IMR-90 (cell line): ENCODE data around the gene NFRKB. TPM values are rescaled to one million over a fixed set of nuclear protein-coding genes. Genes with fewer than 3 reads are reported as not detected.

Experiments
- ATAC-seq: fragments of 200-7000 bp; cut with Tn5 transposase; 2 replicates; pipeline ENCODE4 v1.9.1; 2020; ENCODE audit warnings: low read depth, mild to moderate bottlenecking, moderate library complexity
- BruUV-seq: library from RNA; stranded (reverse); fragments of 400-500 nt; replicated peaks from 2 replicates; lab custom pipeline; 2021; lab: Mats Ljungman, UMichigan
- CTCF ChIA-PET: fragments of 300-600 bp; formaldehyde crosslinking; extraction: SDS; loops from one replicate; lab custom pipeline; 2021; ENCODE audit warnings: antibody characterized with exemption; lab: Yijun Ruan, JAX
- POLR2A ChIA-PET: fragments of 300-600 bp; sonication (Branson Sonifier 250); formaldehyde crosslinking; loops from one replicate; lab custom pipeline; 2022; ENCODE audit warnings: antibody characterized with exemption; ENCODE audit not compliant: unreplicated experiment; lab: Charles Lee
- DNase-seq: peaks from one replicate; pipeline ENCODE4 v3.0.0; 2013
- H2AFZ ChIP-seq: replicated peaks from 2 replicates; pipeline ENCODE3; 2013; ENCODE audit warnings: low read length, mild to moderate bottlenecking; ENCODE audit not compliant: poor library complexity
- H2AK5ac ChIP-seq: 2 replicates; pipeline ENCODE4 v1.6.1; 2013; ENCODE audit warnings: low read depth, low read length, inconsistent platforms
- H2AK9ac ChIP-seq: replicated peaks from 2 replicates; pipeline ENCODE3; 2013; ENCODE audit warnings: mild to moderate bottlenecking, low read depth, low read length, moderate library complexity; ENCODE audit not compliant: poor library complexity
- H2BK120ac ChIP-seq: 2 replicates; pipeline ENCODE4 v1.6.1; 2013; ENCODE audit warnings: low read depth, low read length, inconsistent platforms
- H2BK15ac ChIP-seq: 3 replicates; pipeline ENCODE4 v1.6.1; 2013; ENCODE audit warnings: low read depth, low read length, inconsistent platforms
- H2BK20ac ChIP-seq: 2 replicates; pipeline ENCODE4 v1.6.1; 2013; ENCODE audit warnings: low read depth, mild to moderate bottlenecking, inconsistent platforms, low read length, moderate library complexity
- H2BK5ac ChIP-seq: 2 replicates; pipeline ENCODE4 v1.6.1; 2013; ENCODE audit warnings: mild to moderate bottlenecking, low read depth, low read length, inconsistent platforms; ENCODE audit not compliant: poor library complexity, severe bottlenecking
- H3K14ac ChIP-seq: replicated peaks from 2 replicates; pipeline ENCODE4 v1.6.1; 2013; ENCODE audit warnings: low read depth, low read length, inconsistent platforms
- H3K18ac ChIP-seq: 2 replicates; pipeline ENCODE4 v1.6.1; 2013; ENCODE audit warnings: low read depth, low read length, control low read depth
- H3K23ac ChIP-seq: 2 replicates; pipeline ENCODE4 v1.6.1; 2013; ENCODE audit warnings: low read depth, low read length, inconsistent platforms
- H3K27ac ChIP-seq: 2 replicates; pipeline ENCODE4 v1.5.1; 2013; ENCODE audit warnings: mild to moderate bottlenecking, control low read depth, low read length; ENCODE audit not compliant: insufficient read depth
- H3K27me3 ChIP-seq: 2 replicates; pipeline ENCODE4 v1.6.1; 2013; ENCODE audit warnings: low read length; ENCODE audit not compliant: control insufficient read depth, insufficient read depth
- H3K36me3 ChIP-seq: 2 replicates; pipeline ENCODE4 v1.6.1; 2013; ENCODE audit warnings: low read length, mixed read lengths; ENCODE audit not compliant: control insufficient read depth, insufficient read depth
- H3K4ac ChIP-seq: 2 replicates; pipeline ENCODE4 v1.6.1; 2013; ENCODE audit warnings: low read depth, low read length, inconsistent platforms
- H3K4me1 ChIP-seq: 2 replicates; pipeline ENCODE4 v1.6.1; 2013; ENCODE audit warnings: low read length, mixed read lengths; ENCODE audit not compliant: control insufficient read depth, insufficient read depth
- H3K4me2 ChIP-seq: 2 replicates; pipeline ENCODE4 v1.6.1; 2013; ENCODE audit warnings: low read depth, mild to moderate bottlenecking, control low read depth, low read length, moderate library complexity
- H3K4me3 ChIP-seq: 2 replicates; pipeline ENCODE4 v1.5.1; 2013; ENCODE audit warnings: low read depth, mild to moderate bottlenecking, control low read depth, low read length, moderate library complexity; ENCODE audit not compliant: insufficient read depth
- H3K56ac ChIP-seq: 2 replicates; pipeline ENCODE4 v1.6.1; 2013; ENCODE audit warnings: low read length, inconsistent platforms; ENCODE audit not compliant: insufficient read depth; ENCODE audit errors: extremely low read depth
- H3K79me1 ChIP-seq, 2 experiments: 2 replicates each; pipeline ENCODE4 v1.6.1; 2013; ENCODE audit warnings: low read length in 2 of 2, inconsistent platforms in 1 of 2, low read depth in 1 of 2
- H3K9ac ChIP-seq: 2 replicates; pipeline ENCODE4 v1.6.1; 2013; ENCODE audit warnings: low read depth, low read length, control low read depth
- H3K9me1 ChIP-seq: 2 replicates; pipeline ENCODE4 v1.6.1; 2013; ENCODE audit warnings: low read length, inconsistent platforms; ENCODE audit not compliant: insufficient read depth
- H3K9me3 ChIP-seq: 2 replicates; pipeline ENCODE4 v1.6.1; 2013; ENCODE audit warnings: low read length; ENCODE audit not compliant: control insufficient read depth, insufficient read depth
- H4K20me1 ChIP-seq: 2 replicates; pipeline ENCODE4 v1.6.1; 2013; ENCODE audit warnings: low read length, inconsistent platforms; ENCODE audit not compliant: insufficient read depth
- H4K5ac ChIP-seq: 2 replicates; pipeline ENCODE4 v1.6.1; 2013; ENCODE audit warnings: mild to moderate bottlenecking, low read depth, low read length, control low read depth
- H4K8ac ChIP-seq, 2 experiments: 2 replicates each; pipeline ENCODE4 v1.6.1; 2013; ENCODE audit warnings: low read depth in 2 of 2, low read length in 2 of 2, control low read depth in 1 of 2, inconsistent platforms in 1 of 2
- H4K91ac ChIP-seq: 2 replicates; pipeline ENCODE4 v1.6.1; 2013; ENCODE audit warnings: low read depth, low read length, inconsistent platforms; ENCODE audit not compliant: insufficient read depth
- BHLHE40 ChIP-seq: fragments of 150-350 bp; IDR thresholded peaks from 2 replicates; pipeline ENCODE4 v1.6.1; 2016; ENCODE audit warnings: mild to moderate bottlenecking, low read depth, low read length
- CEBPB ChIP-seq: IDR thresholded peaks from 2 replicates; pipeline ENCODE4 v1.6.1; 2012; ENCODE audit warnings: low read depth, low read length, improper control_type of control experiment
- CHD1 ChIP-seq: IDR thresholded peaks from 2 replicates; pipeline ENCODE4 v1.6.1; 2012; ENCODE audit warnings: low read depth, low read length, improper control_type of control experiment
- FOS ChIP-seq: fragments of 150-350 bp; IDR thresholded peaks from 2 replicates; pipeline ENCODE4 v1.6.1; 2016; ENCODE audit warnings: low read depth, low read length
- MAFK ChIP-seq: IDR thresholded peaks from 2 replicates; pipeline ENCODE4 v1.6.1; 2012; ENCODE audit warnings: low read depth, low read length, improper control_type of control experiment
- MAZ ChIP-seq: IDR thresholded peaks from 2 replicates; pipeline ENCODE4 v1.6.1; 2012; ENCODE audit warnings: low read depth, mild to moderate bottlenecking, low read length, improper control_type of control experiment, moderate library complexity, borderline replicate concordance
- NFE2L2 ChIP-seq: fragments of 150-350 bp; IDR thresholded peaks from 2 replicates; pipeline ENCODE4 v1.6.1; 2016; ENCODE audit warnings: low read depth, mild to moderate bottlenecking, low read length
- POLR2A ChIP-seq: IDR thresholded peaks from 2 replicates; pipeline ENCODE4 v1.6.1; 2012; ENCODE audit warnings: mild to moderate bottlenecking, low read depth, low read length
- RCOR1 ChIP-seq: IDR thresholded peaks from 2 replicates; pipeline ENCODE4 v1.6.1; 2012; ENCODE audit warnings: mild to moderate bottlenecking, low read length, improper control_type of control experiment; ENCODE audit not compliant: insufficient replicate concordance
- RFX5 ChIP-seq: IDR thresholded peaks from 2 replicates; pipeline ENCODE4 v1.8.0; 2012; ENCODE audit warnings: low read depth, mild to moderate bottlenecking, low read length, moderate library complexity
- WGBS, 2 experiments: methylation state at CpG; one replicate each; pipeline versions ENCODE4 v1.1.5 to v1.1.7; 2013; ENCODE audit warnings: missing lambda C conversion rate in 2 of 2; ENCODE audit not compliant: insufficient read length in 1 of 2; ENCODE audit errors: extremely low coverage in 2 of 2; 5-methylcytosine and 5-hydroxymethylcytosine counted together
- dilution Hi-C: fragments of 300-500 bp; cut with HindIII; formaldehyde crosslinking; loops from one replicate; pipeline ENCODE4 v1.14.3; 2018; ENCODE audit warnings: low sequenced_read_pairs; ENCODE audit not compliant: unreplicated experiment
- in situ Hi-C: fragments of 300-500 bp; cut with MboI; formaldehyde crosslinking; loops from 3 replicates; pipeline ENCODE4 v1.14.3; 2019; ENCODE audit warnings: low sequenced_read_pairs, inconsistent platforms, mixed read lengths
- intact Hi-C: fragments of 100-400 bp; cut with micrococcal nuclease; formaldehyde crosslinking; loops from 2 replicates; pipeline ENCODE4 v1.10.0; 2022
- polyA plus RNA-seq, 3 experiments: library from polyadenylated mRNA; depleted of rRNA; stranded (reverse); fragments of >200 nt; gene quantifications; 2 replicates each; pipeline ENCODE4 v1.2.3, GENCODE V29; 2012; ENCODE audit warnings: low replicate concordance in 1 of 3
- total RNA-seq: library from RNA; depleted of rRNA; stranded (reverse); fragments of >200 nt; gene quantifications from 2 replicates; pipeline ENCODE4 v1.2.3, GENCODE V29; 2012
- TF ChIP-seq, protein P1 (sequence below): fragments of 150-350 bp; IDR thresholded peaks from 2 replicates; pipeline ENCODE4 v1.6.1; 2016; ENCODE audit warnings: low read depth, mild to moderate bottlenecking, low read length, moderate library complexity, borderline replicate concordance
- TF ChIP-seq, protein P2 (sequence below): conservative IDR thresholded peaks from 2 replicates; pipeline ENCODE4 v1.5.1; 2012; ENCODE audit warnings: mild to moderate bottlenecking, low read depth, low read length, improper control_type of control experiment
- TF ChIP-seq, protein P3 (sequence below): fragments of 150-350 bp; IDR thresholded peaks from 2 replicates; pipeline ENCODE4 v1.6.1; 2017; ENCODE audit warnings: mild to moderate bottlenecking, antibody characterized with exemption, low read length, low read depth

NFRKB gene
- total and polyA plus RNA-seq, 2 of the 4 experiments (the other 2 are of a cell fraction): 15.2 to 28.9 TPM

DNA sequence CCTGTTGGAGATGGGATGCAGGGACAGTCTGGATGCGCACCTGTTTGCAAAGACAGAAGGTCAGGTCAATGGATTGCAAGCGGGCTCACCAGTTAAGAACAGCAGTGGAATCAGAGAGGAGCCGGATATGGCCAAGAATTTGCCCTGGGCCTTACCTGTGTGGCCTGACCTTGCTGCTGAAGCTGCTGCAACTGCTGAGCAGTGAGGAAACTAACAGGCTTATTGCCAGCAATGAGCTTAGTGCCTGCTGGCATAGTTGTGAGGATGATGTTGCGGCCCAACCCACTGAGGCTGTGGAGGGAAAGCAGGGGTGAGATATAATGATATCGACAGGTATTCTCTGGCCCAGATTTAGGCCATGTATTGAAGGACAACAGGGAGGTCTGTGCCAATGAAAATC lies 30.6 kb downstream of the NFRKB start:
- H3K4me1 ChIP-seq: peaks cover 3% of the 10 kb centered on the region
- no peak overlapping the region for H2BK5ac ChIP-seq
- peaks cover 9% of the 10 kb centered on the region; the same call in 1 of the 2 replicates for H3K9me1 ChIP-seq
- peaks cover 43% of the 10 kb centered on the region for H3K36me3 ChIP-seq
- H3K27ac ChIP-seq: no peak overlapping the region
- 93% methylated on average over 3 of the region's 5 CpGs; no CpG with 5 or more reads in 1 of the 2 experiments for WGBS, 2 experiments
- no peak overlapping the region for H2AK5ac ChIP-seq
- in situ Hi-C loops (no loop called here), dilution Hi-C loops (no loop called here), intact Hi-C loops (no loop called here)
- no peak overlapping the region for H2AFZ ChIP-seq
- H3K27me3 ChIP-seq: no peaks in the 10 kb centered on the region
- no peak overlapping the region for H3K18ac ChIP-seq
- H3K9me3 ChIP-seq: no peaks in the 10 kb centered on the region
- no peak overlapping the region for H3K4me3 ChIP-seq
- no peak overlapping the region for H3K56ac ChIP-seq
- no peak overlapping the region for H2BK20ac ChIP-seq
- ATAC-seq (no peak), DNase-seq (no peak)
- H3K23ac ChIP-seq: no peak overlapping the region
- TF ChIP-seq POLR2A (no peak), BHLHE40 (no peak), MAZ (no peak), MAFK (no peak), CEBPB (no peak), RCOR1 (no peak), NFE2L2 (no peak), CHD1 (no peak), FOS (no peak), RFX5 (no peak)
- TF ChIP-seq, protein P1, sequence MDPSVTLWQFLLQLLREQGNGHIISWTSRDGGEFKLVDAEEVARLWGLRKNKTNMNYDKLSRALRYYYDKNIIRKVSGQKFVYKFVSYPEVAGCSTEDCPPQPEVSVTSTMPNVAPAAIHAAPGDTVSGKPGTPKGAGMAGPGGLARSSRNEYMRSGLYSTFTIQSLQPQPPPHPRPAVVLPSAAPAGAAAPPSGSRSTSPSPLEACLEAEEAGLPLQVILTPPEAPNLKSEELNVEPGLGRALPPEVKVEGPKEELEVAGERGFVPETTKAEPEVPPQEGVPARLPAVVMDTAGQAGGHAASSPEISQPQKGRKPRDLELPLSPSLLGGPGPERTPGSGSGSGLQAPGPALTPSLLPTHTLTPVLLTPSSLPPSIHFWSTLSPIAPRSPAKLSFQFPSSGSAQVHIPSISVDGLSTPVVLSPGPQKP: no peak
- TF ChIP-seq, protein P2, sequence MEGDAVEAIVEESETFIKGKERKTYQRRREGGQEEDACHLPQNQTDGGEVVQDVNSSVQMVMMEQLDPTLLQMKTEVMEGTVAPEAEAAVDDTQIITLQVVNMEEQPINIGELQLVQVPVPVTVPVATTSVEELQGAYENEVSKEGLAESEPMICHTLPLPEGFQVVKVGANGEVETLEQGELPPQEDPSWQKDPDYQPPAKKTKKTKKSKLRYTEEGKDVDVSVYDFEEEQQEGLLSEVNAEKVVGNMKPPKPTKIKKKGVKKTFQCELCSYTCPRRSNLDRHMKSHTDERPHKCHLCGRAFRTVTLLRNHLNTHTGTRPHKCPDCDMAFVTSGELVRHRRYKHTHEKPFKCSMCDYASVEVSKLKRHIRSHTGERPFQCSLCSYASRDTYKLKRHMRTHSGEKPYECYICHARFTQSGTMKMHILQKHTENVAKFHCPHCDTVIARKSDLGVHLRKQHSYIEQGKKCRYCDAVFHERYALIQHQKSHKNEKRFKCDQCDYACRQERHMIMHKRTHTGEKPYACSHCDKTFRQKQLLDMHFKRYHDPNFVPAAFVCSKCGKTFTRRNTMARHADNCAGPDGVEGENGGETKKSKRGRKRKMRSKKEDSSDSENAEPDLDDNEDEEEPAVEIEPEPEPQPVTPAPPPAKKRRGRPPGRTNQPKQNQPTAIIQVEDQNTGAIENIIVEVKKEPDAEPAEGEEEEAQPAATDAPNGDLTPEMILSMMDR: no peak
- TF ChIP-seq, protein P3, sequence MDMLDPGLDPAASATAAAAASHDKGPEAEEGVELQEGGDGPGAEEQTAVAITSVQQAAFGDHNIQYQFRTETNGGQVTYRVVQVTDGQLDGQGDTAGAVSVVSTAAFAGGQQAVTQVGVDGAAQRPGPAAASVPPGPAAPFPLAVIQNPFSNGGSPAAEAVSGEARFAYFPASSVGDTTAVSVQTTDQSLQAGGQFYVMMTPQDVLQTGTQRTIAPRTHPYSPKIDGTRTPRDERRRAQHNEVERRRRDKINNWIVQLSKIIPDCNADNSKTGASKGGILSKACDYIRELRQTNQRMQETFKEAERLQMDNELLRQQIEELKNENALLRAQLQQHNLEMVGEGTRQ: no peak
- no peaks in the 10 kb centered on the region; the same call in 1 of the 2 replicates for H4K20me1 ChIP-seq
- no peak overlapping the region for H4K91ac ChIP-seq
- H3K4ac ChIP-seq: no peak overlapping the region
- BruUV-seq: no TSS peak
- H2BK120ac ChIP-seq: no peak overlapping the region
- no peak overlapping the region for H3K9ac ChIP-seq
- no peak overlapping the region for H4K8ac ChIP-seq
- no peak overlapping the region for H3K14ac ChIP-seq
- H3K79me1 ChIP-seq: 0 out of 4 replicates have a peak, but pooled peaks cover 0 to 2% of the 10 kb centered on the region in 2 experiments
- no peak overlapping the region for H3K4me2 ChIP-seq
- H4K5ac ChIP-seq: no peak overlapping the region
- ChIA-PET CTCF (no interaction called here), POLR2A (no interaction called here)
- no peak overlapping the region for H2BK15ac ChIP-seq
- no peak overlapping the region for H2AK9ac ChIP-seq
